A549 (cell line): ENCODE measurements around the gene ITFG1. TPM values are rescaled to one million over a fixed set of nuclear protein-coding genes. Genes with fewer than 3 reads are reported as not detected.
"Not testable (repeated sequence)": the region's sequence is repeated elsewhere in the genome, so short reads cannot be mapped to it uniquely, and the experiment has no call there.

Source experiments
- ATAC-seq, 2 experiments: fragments of 200-7000 bp in 1 of 2; fragments of >200 bp in 1 of 2; cut with Nextera tagmentation in 1 of 2; cut with Tn5 transposase in 1 of 2; 3 replicates each; pipeline versions ENCODE4 v1.8.0 to v1.9.1; 2018 to 2020; ENCODE audit warnings: mild to moderate bottlenecking in 1 of 2, moderate library complexity in 1 of 2
- CTCF ChIA-PET: fragments of 300-600 bp; sonication (Branson Sonifier 250); formaldehyde crosslinking; extraction: SDS; loops from one replicate; lab custom pipeline; 2021; ENCODE audit warnings: antibody characterized with exemption, inconsistent platforms; lab: Yijun Ruan, JAX
- POLR2A ChIA-PET: fragments of 350-600 bp; formaldehyde crosslinking; extraction: SDS; loops from one replicate; lab custom pipeline; 2021; ENCODE audit warnings: antibody characterized with exemption, inconsistent platforms; lab: Yijun Ruan, JAX
- DNase-seq, 2 experiments: peaks; one replicate each; pipeline versions ENCODE4 v3.0.0 to v3.0.0-alpha.2; 2011 to 2016; ENCODE audit warnings: low read depth in 1 of 2, low spot score in 1 of 2
- FAIRE-seq: peaks from 2 replicates; lab custom pipeline; 2011; peaks lifted over from hg19 to GRCh38; lab: Jason Lieb, UNC
- H3K27ac ChIP-seq, 2 experiments: fragments of >200 bp; sonication (Bioruptor Twin); formaldehyde crosslinking; 3 replicates each; pipeline ENCODE4 v1.5.1; 2016 to 2017
- H3K4me1 ChIP-seq: fragments of >200 bp; sonication (Bioruptor Twin); formaldehyde crosslinking; 3 replicates; pipeline ENCODE4 v1.6.1; 2016
- H3K4me2 ChIP-seq: fragments of >200 bp; sonication (Bioruptor Twin); formaldehyde crosslinking; 3 replicates; pipeline ENCODE4 v1.6.1; 2016
- H3K4me3 ChIP-seq: fragments of >200 bp; sonication (Bioruptor Twin); formaldehyde crosslinking; 3 replicates; pipeline ENCODE4 v1.5.1; 2016
- H3K9me3 ChIP-seq: fragments of >200 bp; sonication (Bioruptor Twin); formaldehyde crosslinking; 3 replicates; pipeline ENCODE4 v1.6.1; 2016
- CEBPB ChIP-seq, 2 experiments: fragments of >200 bp in 1 of 2; sonication (Bioruptor Twin) in 1 of 2; formaldehyde crosslinking in 1 of 2; IDR thresholded peaks; 2 replicates each; pipeline ENCODE4 v1.6.1; 2012 to 2016
- CHD2 ChIP-seq: fragments of 150-350 bp; IDR thresholded peaks from 2 replicates; pipeline ENCODE4 v1.6.1; 2014; ENCODE audit warnings: low read length; ENCODE audit not compliant: partially characterized antibody
- CHD4 ChIP-seq: fragments of 200-600 bp; sonication (generic); IDR thresholded peaks from 2 replicates; pipeline ENCODE4 v1.6.1; 2016; ENCODE audit warnings: antibody characterized with exemption, mild to moderate bottlenecking, borderline replicate concordance
- EHMT2 ChIP-seq: fragments of 200-600 bp; sonication (generic); IDR thresholded peaks from 2 replicates; pipeline ENCODE4 v1.6.1; 2016; ENCODE audit warnings: antibody characterized with exemption, low read depth, mild to moderate bottlenecking, moderate library complexity
- ELK1 ChIP-seq: fragments of 150-350 bp; IDR thresholded peaks from 2 replicates; pipeline ENCODE4 v1.6.1; 2014; ENCODE audit warnings: low read depth, mild to moderate bottlenecking, low read length
- EP300 ChIP-seq, 2 experiments: fragments of >200 bp; sonication (Bioruptor Twin); formaldehyde crosslinking; IDR thresholded peaks; 2 replicates in 1 of 2; 3 replicates in 1 of 2; pipeline ENCODE4 v1.6.1; 2016 to 2017
- FOSL2 ChIP-seq, 2 experiments: fragments of 450-650 bp in 1 of 2; fragments of >200 bp in 1 of 2; sonication (Bioruptor Twin) in 1 of 2; formaldehyde crosslinking; IDR thresholded peaks; 2 replicates each; pipeline versions ENCODE4 v1.5.0 to v1.6.1; 2016 to 2020; ENCODE audit warnings: mild to moderate bottlenecking in 1 of 2, moderate library complexity in 1 of 2
- HEYL ChIP-seq: fragments of 250-450 bp; sonication (Bioruptor Pico); IDR thresholded peaks from 2 replicates; pipeline ENCODE4 v1.8.0; 2021; ENCODE audit warnings: mild to moderate bottlenecking, moderate library complexity
- HOXB13 ChIP-seq: fragments of 250-450 bp; sonication (Bioruptor Pico); IDR thresholded peaks from 2 replicates; pipeline ENCODE4 v1.5.0; 2020; ENCODE audit warnings: low read depth, mild to moderate bottlenecking, moderate library complexity
- HOXB5 ChIP-seq: fragments of 250-450 bp; sonication (Bioruptor Pico); IDR thresholded peaks from 2 replicates; pipeline ENCODE4 v1.5.0; 2020; ENCODE audit warnings: mild to moderate bottlenecking, moderate library complexity
- KDM5A ChIP-seq: fragments of 200-600 bp; sonication (generic); IDR thresholded peaks from 2 replicates; pipeline ENCODE4 v1.6.1; 2016; ENCODE audit warnings: antibody characterized with exemption, mild to moderate bottlenecking
- NFE2L2 ChIP-seq: fragments of 150-350 bp; conservative IDR thresholded peaks from 2 replicates; pipeline ENCODE4 v1.6.1; 2014; ENCODE audit warnings: low read length
- NPAS2 ChIP-seq: fragments of 250-450 bp; sonication (Bioruptor Pico); IDR thresholded peaks from 2 replicates; pipeline ENCODE4 v1.8.0; 2022; ENCODE audit warnings: mild to moderate bottlenecking, moderate library complexity, borderline replicate concordance
- PHF8 ChIP-seq: fragments of 200-600 bp; sonication (generic); IDR thresholded peaks from 2 replicates; pipeline ENCODE4 v1.6.1; 2016; ENCODE audit warnings: low read depth, mild to moderate bottlenecking, antibody characterized with exemption, moderate library complexity, borderline replicate concordance
- POLR2AphosphoS2 ChIP-seq: conservative IDR thresholded peaks from 2 replicates; pipeline ENCODE4 v1.6.1; 2012; ENCODE audit warnings: low read length, improper control_type of control experiment, inconsistent platforms
- RARB ChIP-seq: fragments of 250-450 bp; sonication (Bioruptor Pico); IDR thresholded peaks from 2 replicates; pipeline ENCODE4 v1.8.0; 2021; ENCODE audit warnings: mild to moderate bottlenecking, moderate library complexity
- RFX5 ChIP-seq: fragments of 450-650 bp; IDR thresholded peaks from 2 replicates; pipeline ENCODE4 v1.7.1; 2014; ENCODE audit warnings: antibody characterized with exemption, mild to moderate bottlenecking, moderate library complexity
- RNF2 ChIP-seq: fragments of 200-600 bp; sonication (generic); IDR thresholded peaks from 2 replicates; pipeline ENCODE4 v1.6.1; 2016; ENCODE audit warnings: low read depth, mild to moderate bottlenecking, antibody characterized with exemption, moderate library complexity, borderline replicate concordance
- SMC3 ChIP-seq: fragments of >200 bp; sonication (Bioruptor Twin); formaldehyde crosslinking; IDR thresholded peaks from 3 replicates; pipeline ENCODE4 v1.6.1; 2018; ENCODE audit warnings: inconsistent platforms
- ZFP36 ChIP-seq: fragments of 450-650 bp; IDR thresholded peaks from 2 replicates; pipeline ENCODE4 v1.6.1; 2014; ENCODE audit warnings: borderline replicate concordance; ENCODE audit not compliant: partially characterized antibody
- ZSCAN20 ChIP-seq: fragments of 250-450 bp; sonication (Bioruptor Pico); IDR thresholded peaks from 2 replicates; pipeline ENCODE4 v1.8.0; 2022; ENCODE audit warnings: mild to moderate bottlenecking, moderate library complexity
- WGBS: methylation state at CpG from one replicate; pipeline ENCODE4 v1.1.6; 2017; ENCODE audit errors: missing lambda C conversion rate; 5-methylcytosine and 5-hydroxymethylcytosine counted together
- polyA plus RNA-seq, 4 experiments: library from polyadenylated mRNA; depleted of rRNA in 3 of 4; stranded (reverse); fragments of >200 nt; fragmentation: RNase III in 1 of 4; extraction: RNeasy Plus Mini Kit Qiagen cat#74134 plus additional on column Dnase treatment in 1 of 4; gene quantifications; 2 replicates in 3 of 4; 3 replicates in 1 of 4; pipeline ENCODE4 v1.2.3, GENCODE V29; 2011 to 2017
- TF ChIP-seq, protein P1 (sequence below): fragments of 250-450 bp; sonication (Bioruptor Pico); IDR thresholded peaks from 2 replicates; pipeline ENCODE4 v1.5.0; 2020; ENCODE audit warnings: low read depth, mild to moderate bottlenecking, moderate library complexity
- TF ChIP-seq, protein P2 (sequence below): fragments of 200-600 bp; sonication (generic); IDR thresholded peaks from 2 replicates; pipeline ENCODE4 v1.6.1; 2016; ENCODE audit warnings: antibody characterized with exemption, mild to moderate bottlenecking, moderate library complexity
- TF ChIP-seq, protein P3 (sequence below): IDR thresholded peaks from 2 replicates; pipeline ENCODE4 v1.6.1; 2012

Gene ITFG1
- polyA plus RNA-seq, 2 of the 4 experiments (the other 2 are of a cell fraction), result 32.9 to 112 TPM

- H3K4me2 ChIP-seq, POLR2A ChIA-PET, CTCF ChIA-PET, ATAC-seq, DNase-seq, H3K27ac ChIP-seq, FAIRE-seq, H3K9me3 ChIP-seq, H3K4me3 ChIP-seq, H3K4me1 ChIP-seq: not testable (repeated sequence)
- WGBS, result 88% methylated on average over 3 of the region's 3 CpGs
Observed at GRCh38 chr16:47440066-47440465, 20.8 kb downstream of the ITFG1 start.

- not testable (repeated sequence) for DNase-seq, FAIRE-seq
- 78% methylated on average over 2 of the region's 2 CpGs for WGBS
Observed at GRCh38 chr16:47434274-47434673, 26.6 kb downstream of the ITFG1 start.

DNA sequence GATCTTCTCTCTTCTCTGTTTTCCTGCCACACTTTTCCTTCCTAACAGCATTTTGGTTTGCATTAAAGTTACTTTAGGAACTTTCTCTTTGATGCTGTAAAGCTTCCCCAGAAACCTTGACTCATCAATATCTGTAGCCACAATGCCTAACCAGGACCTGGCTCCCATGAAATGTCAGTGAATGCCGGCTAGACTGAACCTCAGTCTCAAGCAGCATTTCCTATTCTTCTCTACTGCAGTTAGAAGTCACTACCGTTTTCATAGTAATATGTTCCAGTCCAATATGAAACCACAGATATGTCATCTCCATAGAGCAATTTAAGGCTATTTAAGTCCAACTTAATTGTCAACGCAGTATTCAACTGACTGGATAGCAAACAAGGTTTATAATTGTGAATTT, 28.9 kb downstream of the ITFG1 start:
- DNase-seq (no peak), ATAC-seq (no peak), FAIRE-seq (no peak)
- Histone ChIP-seq H3K27ac (no peak overlapping the region), H3K4me2 (no peak overlapping the region), H3K4me1 (no peaks in the 10 kb centered on the region)
- 94% methylated on average over 3 of the region's 3 CpGs for WGBS
- TF ChIP-seq HOXB13 (CRISPR knock-in tag) (no peak), NFE2L2 (no peak), POLR2AphosphoS2 (no peak), CEBPB (IDR thresholded peaks at IDR 0.05) (no peak), RNF2 (no peak), RARB (CRISPR knock-in tag) (no peak)
- TF ChIP-seq, protein P1, sequence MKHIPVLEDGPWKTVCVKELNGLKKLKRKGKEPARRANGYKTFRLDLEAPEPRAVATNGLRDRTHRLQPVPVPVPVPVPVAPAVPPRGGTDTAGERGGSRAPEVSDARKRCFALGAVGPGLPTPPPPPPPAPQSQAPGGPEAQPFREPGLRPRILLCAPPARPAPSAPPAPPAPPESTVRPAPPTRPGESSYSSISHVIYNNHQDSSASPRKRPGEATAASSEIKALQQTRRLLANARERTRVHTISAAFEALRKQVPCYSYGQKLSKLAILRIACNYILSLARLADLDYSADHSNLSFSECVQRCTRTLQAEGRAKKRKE, result no peak
- TF ChIP-seq, all 56 proteins: peak for 0
- POLR2A ChIA-PET, result no interaction called here
- Histone ChIP-seq H3K9me3 (no peaks in the 10 kb centered on the region), H3K4me3 (no peak overlapping the region)
- CTCF ChIA-PET, result no interaction called here

More at GRCh38 chr16:47434274-47434673, 26.6 kb downstream of the ITFG1 start:
- POLR2A ChIA-PET, H3K9me3 ChIP-seq, H3K27ac ChIP-seq, ATAC-seq, H3K4me3 ChIP-seq, H3K4me2 ChIP-seq, H3K4me1 ChIP-seq: not testable (repeated sequence)
- CTCF ChIA-PET, result interaction anchor here (0.7 to 0.9 kb wide), 2 partner anchors 10 to 944 kb away, joined by 3 to 6 read pairs; no protein-coding TSS in a partner anchor

GRCh38 chr16:47426806-47427205, 34.1 kb downstream of the ITFG1 start:
- ChIA-PET POLR2A (no interaction called here), CTCF (no interaction called here)
- ATAC-seq (no peak), FAIRE-seq (no peak), DNase-seq (no peak)
- no peak overlapping the region for H3K4me3 ChIP-seq
- no peak overlapping the region for H3K27ac ChIP-seq
- whole genome bisulfite sequencing, result 98% methylated on average over 1 of the region's 1 CpG
- H3K4me1 ChIP-seq, result no peaks in the 10 kb centered on the region
- no peak overlapping the region for H3K4me2 ChIP-seq
- H3K9me3 ChIP-seq, result no peaks in the 10 kb centered on the region
- TF ChIP-seq, protein P2, sequence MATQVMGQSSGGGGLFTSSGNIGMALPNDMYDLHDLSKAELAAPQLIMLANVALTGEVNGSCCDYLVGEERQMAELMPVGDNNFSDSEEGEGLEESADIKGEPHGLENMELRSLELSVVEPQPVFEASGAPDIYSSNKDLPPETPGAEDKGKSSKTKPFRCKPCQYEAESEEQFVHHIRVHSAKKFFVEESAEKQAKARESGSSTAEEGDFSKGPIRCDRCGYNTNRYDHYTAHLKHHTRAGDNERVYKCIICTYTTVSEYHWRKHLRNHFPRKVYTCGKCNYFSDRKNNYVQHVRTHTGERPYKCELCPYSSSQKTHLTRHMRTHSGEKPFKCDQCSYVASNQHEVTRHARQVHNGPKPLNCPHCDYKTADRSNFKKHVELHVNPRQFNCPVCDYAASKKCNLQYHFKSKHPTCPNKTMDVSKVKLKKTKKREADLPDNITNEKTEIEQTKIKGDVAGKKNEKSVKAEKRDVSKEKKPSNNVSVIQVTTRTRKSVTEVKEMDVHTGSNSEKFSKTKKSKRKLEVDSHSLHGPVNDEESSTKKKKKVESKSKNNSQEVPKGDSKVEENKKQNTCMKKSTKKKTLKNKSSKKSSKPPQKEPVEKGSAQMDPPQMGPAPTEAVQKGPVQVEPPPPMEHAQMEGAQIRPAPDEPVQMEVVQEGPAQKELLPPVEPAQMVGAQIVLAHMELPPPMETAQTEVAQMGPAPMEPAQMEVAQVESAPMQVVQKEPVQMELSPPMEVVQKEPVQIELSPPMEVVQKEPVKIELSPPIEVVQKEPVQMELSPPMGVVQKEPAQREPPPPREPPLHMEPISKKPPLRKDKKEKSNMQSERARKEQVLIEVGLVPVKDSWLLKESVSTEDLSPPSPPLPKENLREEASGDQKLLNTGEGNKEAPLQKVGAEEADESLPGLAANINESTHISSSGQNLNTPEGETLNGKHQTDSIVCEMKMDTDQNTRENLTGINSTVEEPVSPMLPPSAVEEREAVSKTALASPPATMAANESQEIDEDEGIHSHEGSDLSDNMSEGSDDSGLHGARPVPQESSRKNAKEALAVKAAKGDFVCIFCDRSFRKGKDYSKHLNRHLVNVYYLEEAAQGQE, result no peak
- TF ChIP-seq RFX5 (no peak), ELK1 (no peak), SMC3 (no peak), PHF8 (no peak), EP300 (IDR thresholded peaks at IDR 0.05) (no peak), EHMT2 (no peak), NPAS2 (CRISPR knock-in tag) (no peak), RARB (CRISPR knock-in tag) (no peak), KDM5A (no peak), HOXB5 (CRISPR knock-in tag) (no peak), HEYL (no peak), CHD2 (no peak), ZFP36 (no peak), CHD4 (no peak), RNF2 (no peak), ZSCAN20 (no peak), FOSL2 (IDR thresholded peaks at IDR 0.05) (no peak), FOSL2 (CRISPR knock-in tag; IDR thresholded peaks at IDR 0.05) (no peak)
- TF ChIP-seq, protein P3, sequence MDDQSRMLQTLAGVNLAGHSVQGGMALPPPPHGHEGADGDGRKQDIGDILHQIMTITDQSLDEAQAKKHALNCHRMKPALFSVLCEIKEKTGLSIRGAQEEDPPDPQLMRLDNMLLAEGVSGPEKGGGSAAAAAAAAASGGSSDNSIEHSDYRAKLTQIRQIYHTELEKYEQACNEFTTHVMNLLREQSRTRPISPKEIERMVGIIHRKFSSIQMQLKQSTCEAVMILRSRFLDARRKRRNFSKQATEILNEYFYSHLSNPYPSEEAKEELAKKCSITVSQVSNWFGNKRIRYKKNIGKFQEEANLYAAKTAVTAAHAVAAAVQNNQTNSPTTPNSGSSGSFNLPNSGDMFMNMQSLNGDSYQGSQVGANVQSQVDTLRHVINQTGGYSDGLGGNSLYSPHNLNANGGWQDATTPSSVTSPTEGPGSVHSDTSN, result no peak
